Prostate gland (tissue), 2 donors: ENCODE results near the gene ZNF264. TPM values are rescaled to one million over a fixed set of nuclear protein-coding genes. Genes with fewer than 3 reads are reported as not detected.

Source experiments
- DNase-seq: peaks from one replicate; pipeline ENCODE4 v3.0.0-alpha.2; 2019; ENCODE audit warnings: low spot score
- H3K27ac ChIP-seq, 2 donors: fragments of 200-600 bp; sonication (generic); 2 replicates each; pipeline ENCODE4 v1.5.1; 2017 to 2019
- H3K27me3 ChIP-seq: fragments of 200-600 bp; sonication (generic); replicated peaks from 2 replicates; pipeline ENCODE4 v1.5.1; 2019; ENCODE audit not compliant: insufficient read depth
- H3K36me3 ChIP-seq, 2 donors: fragments of 200-600 bp; sonication (generic); 1 replicate in 1 of 2; 2 replicates in 1 of 2; pipeline versions ENCODE4 v1.5.1 to v1.8.1; 2017 to 2019
- H3K4me1 ChIP-seq: fragments of 200-600 bp; sonication (generic); replicated peaks from 2 replicates; pipeline ENCODE4 v1.5.1; 2019
- H3K4me3 ChIP-seq, 2 donors: fragments of 200-600 bp; sonication (generic); 2 replicates each; pipeline ENCODE4 v1.5.1; 2017 to 2019
- H3K9me3 ChIP-seq: fragments of 200-600 bp; sonication (generic); 2 replicates; pipeline ENCODE4 v1.5.1; 2017
- CTCF ChIP-seq, 4 experiments: fragments of 200-600 bp in 2 of 4; fragments of 450-650 bp in 2 of 4; sonication (generic) in 2 of 4; IDR thresholded peaks; 1 replicate in 3 of 4; 2 replicates in 1 of 4; pipeline ENCODE4 v1.5.1; 2016 to 2019; ENCODE audit warnings: antibody characterized with exemption in 4 of 4, mild to moderate bottlenecking in 2 of 4, moderate library complexity in 2 of 4
- POLR2A ChIP-seq: fragments of 450-650 bp; IDR thresholded peaks from one replicate; pipeline ENCODE4 v1.6.1; 2016; ENCODE audit warnings: antibody characterized with exemption, mild to moderate bottlenecking
- POLR2AphosphoS5 ChIP-seq: sonication (generic); formaldehyde crosslinking; IDR thresholded peaks from one replicate; pipeline ENCODE4 v1.6.1; 2017; ENCODE audit warnings: antibody characterized with exemption
- WGBS: methylation state at CpG from one replicate; pipeline ENCODE4 v1.1.5; 2018; 5-methylcytosine and 5-hydroxymethylcytosine counted together
- intact Hi-C: fragments of 100-400 bp; cut with DNase I; formaldehyde crosslinking; loops from one replicate; pipeline ENCODE4 v1.14.2; 2022
- total RNA-seq, 2 donors: library from RNA; depleted of rRNA; stranded (reverse); fragments of >200 nt; gene quantifications; one replicate each; pipeline ENCODE4 v1.1.0, GENCODE V29; 2016

The ZNF264 gene
- total RNA-seq, 2 donors from 2014 or later, result 50.3 to 64.2 TPM

- DNase-seq, result no peak
- WGBS, result 20% methylated on average over 7 of the region's 7 CpGs
- intact Hi-C loops, result no loop called here
- no peaks in the 10 kb centered on the region for H3K36me3 ChIP-seq
- no peaks in the 10 kb centered on the region for H3K4me1 ChIP-seq
- TF ChIP-seq POLR2AphosphoS5 (no peak), POLR2A (no peak), CTCF (IDR thresholded peaks at IDR 0.05) (no peak)
- no peaks in the 10 kb centered on the region for H3K9me3 ChIP-seq
- H3K27me3 ChIP-seq, result no peaks in the 10 kb centered on the region
- peak overlapping the region; percentile 61 to 79 for H3K4me3 ChIP-seq
- H3K27ac ChIP-seq, result peak overlapping the region; percentile 81 to 84
Observed at GRCh38 chr19:57241176-57241575, 49.9 kb downstream of the ZNF264 start.

GRCh38 chr19:57242821-57243220 is 51.5 kb downstream of the ZNF264 start:
- H3K27ac ChIP-seq, result no peak overlapping the region
- H3K4me1 ChIP-seq, result no peaks in the 10 kb centered on the region
- H3K36me3 ChIP-seq, result no peaks in the 10 kb centered on the region
- 95% methylated on average over 5 of the region's 5 CpGs for WGBS
- DNase-seq, result no peak
- H3K27me3 ChIP-seq, result no peaks in the 10 kb centered on the region
- TF ChIP-seq POLR2A (no peak), CTCF (IDR thresholded peaks at IDR 0.05) (no peak), POLR2AphosphoS5 (no peak)
- H3K4me3 ChIP-seq, result no peak overlapping the region
- H3K9me3 ChIP-seq, result no peaks in the 10 kb centered on the region
- intact Hi-C loops, result no loop called here

GRCh38 chr19:57244513-57244912 is 53.2 kb downstream of the ZNF264 start:
- intact Hi-C loops, result no loop called here
- no peak overlapping the region for H3K4me3 ChIP-seq
- WGBS, result 81% methylated on average over 5 of the region's 5 CpGs
- no peaks in the 10 kb centered on the region for H3K27me3 ChIP-seq
- H3K4me1 ChIP-seq, result no peaks in the 10 kb centered on the region
- no peak overlapping the region for H3K27ac ChIP-seq
- no peaks in the 10 kb centered on the region for H3K9me3 ChIP-seq
- TF ChIP-seq POLR2A (no peak), POLR2AphosphoS5 (no peak), CTCF (IDR thresholded peaks at IDR 0.05) (no peak)
- peaks cover 0 to 6% of the 10 kb centered on the region in 2 donors for H3K36me3 ChIP-seq
- no peak for DNase-seq

- H3K36me3 ChIP-seq, result peaks cover 0 to 6% of the 10 kb centered on the region in 2 donors
- H3K4me3 ChIP-seq, result no peak overlapping the region
- TF ChIP-seq CTCF (IDR thresholded peaks at IDR 0.05) (no peak), POLR2A (no peak), POLR2AphosphoS5 (no peak)
- DNase-seq, result no peak
- H3K4me1 ChIP-seq, result no peaks in the 10 kb centered on the region
- H3K27ac ChIP-seq, result no peak overlapping the region
- intact Hi-C loops, result no loop called here
- no peaks in the 10 kb centered on the region for H3K27me3 ChIP-seq
- 94% methylated on average over 5 of the region's 5 CpGs for WGBS
- H3K9me3 ChIP-seq, result no peaks in the 10 kb centered on the region
Observed at GRCh38 chr19:57245066-57245465, 53.8 kb downstream of the ZNF264 start.

- no peak overlapping the region for H3K4me3 ChIP-seq
- no peaks in the 10 kb centered on the region for H3K9me3 ChIP-seq
- no peak for DNase-seq
- H3K27ac ChIP-seq, result no peak overlapping the region
- no peaks in the 10 kb centered on the region for H3K27me3 ChIP-seq
- intact Hi-C loops, result no loop called here
- TF ChIP-seq POLR2AphosphoS5 (no peak), POLR2A (no peak), CTCF (IDR thresholded peaks at IDR 0.05) (no peak)
- peaks cover 0 to 6% of the 10 kb centered on the region in 2 donors for H3K36me3 ChIP-seq
- WGBS, result 78% methylated on average over 6 of the region's 6 CpGs
- no peaks in the 10 kb centered on the region for H3K4me1 ChIP-seq
Observed at GRCh38 chr19:57245959-57246358, 54.7 kb downstream of the ZNF264 start.
